Measurements from ENCODE around the gene SLC44A1.
A peak's percentile ranks its signal among the peaks of the same experiment; 100 is the strongest.

The SLC44A1 gene

DNA sequence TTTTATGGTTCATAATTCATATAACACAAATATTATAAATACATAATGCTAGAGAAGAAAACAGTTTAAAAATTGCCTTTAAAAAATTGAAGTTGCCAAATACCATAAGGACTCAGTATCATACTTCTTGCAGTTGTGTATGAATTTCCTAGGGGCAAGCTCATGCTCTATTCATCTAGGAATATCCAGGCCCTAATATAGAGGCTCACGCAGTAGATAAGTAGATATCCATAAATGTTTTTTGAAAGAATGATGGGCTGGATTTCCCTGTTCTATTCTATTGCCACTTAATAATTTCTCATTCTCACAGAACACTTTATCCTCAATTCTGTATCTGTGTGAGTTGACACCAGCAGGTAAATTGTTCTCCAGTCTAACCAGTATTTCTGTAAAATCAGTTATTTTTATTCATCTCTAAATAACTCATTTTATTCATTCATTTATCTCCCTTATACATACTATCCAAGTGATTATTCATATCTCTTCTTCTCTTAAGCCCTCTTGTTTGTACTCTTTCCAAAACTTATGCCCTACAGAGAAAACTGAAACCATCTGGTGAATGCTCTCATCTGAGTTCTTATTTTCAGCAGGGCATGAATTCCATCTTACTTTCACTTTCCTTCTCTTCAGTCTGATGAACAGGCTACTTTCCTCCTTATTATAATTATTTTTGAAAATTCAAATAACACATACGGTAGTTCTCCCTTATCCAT, 97.1 kb downstream of the SLC44A1 start:
- DNase-seq = no peak

GRCh38 chr9:105342147-105342505, 97.7 kb downstream of the SLC44A1 start:
- no peak for DNase-seq

- DNase-seq = no peak
These were observed 99.8 kb downstream of the SLC44A1 start for GRCh38 chr9:105344283-105344682.

- no peak for DNase-seq
These were observed 101.2 kb downstream of the SLC44A1 start for GRCh38 chr9:105345626-105346025.

DNA sequence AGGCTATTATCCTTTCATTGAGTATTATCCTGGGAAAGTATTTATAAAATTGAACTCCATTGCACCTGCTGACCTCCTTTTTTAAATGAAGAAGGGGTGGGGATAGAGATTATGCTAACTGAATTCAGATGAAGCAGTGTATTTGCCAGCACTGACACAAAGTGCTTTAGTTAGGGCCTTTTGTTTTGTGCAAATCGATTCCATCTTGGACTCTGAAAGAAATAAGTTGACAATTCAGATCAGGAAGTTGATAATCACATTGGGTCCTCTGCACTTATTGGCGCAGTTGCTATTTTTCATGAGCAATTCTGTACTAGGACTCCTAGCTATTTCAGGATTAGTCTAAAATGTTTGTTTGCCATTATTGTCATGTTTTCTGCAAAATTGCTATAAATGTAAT, 101.8 kb downstream of the SLC44A1 start:
- DNase-seq = no peak

- DNase-seq = no peak
These were observed 110.0 kb downstream of the SLC44A1 start for GRCh38 chr9:105354448-105354847.

GRCh38 chr9:105355781-105356180, 111.3 kb downstream of the SLC44A1 start:
- no peak for DNase-seq

DNA sequence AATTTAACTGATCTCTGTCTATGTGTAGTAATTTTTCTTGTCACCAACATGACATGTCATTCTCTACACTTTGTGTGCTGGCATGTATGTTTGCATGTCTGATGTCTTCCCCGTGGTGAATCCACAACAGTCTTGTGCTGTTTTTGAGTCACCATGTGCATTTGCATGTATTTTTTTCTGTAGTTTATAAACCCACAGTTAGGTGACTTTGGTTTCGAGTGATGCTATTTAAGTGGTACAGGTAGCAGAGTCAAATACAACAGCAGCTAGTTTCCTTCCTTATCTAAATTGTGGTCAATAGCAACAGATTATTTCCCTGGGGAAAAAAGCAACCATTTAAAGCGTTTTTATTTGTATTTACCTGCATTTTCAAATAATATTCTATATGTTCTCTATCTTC, 113.5 kb downstream of the SLC44A1 start:
- no peak for DNase-seq

DNA sequence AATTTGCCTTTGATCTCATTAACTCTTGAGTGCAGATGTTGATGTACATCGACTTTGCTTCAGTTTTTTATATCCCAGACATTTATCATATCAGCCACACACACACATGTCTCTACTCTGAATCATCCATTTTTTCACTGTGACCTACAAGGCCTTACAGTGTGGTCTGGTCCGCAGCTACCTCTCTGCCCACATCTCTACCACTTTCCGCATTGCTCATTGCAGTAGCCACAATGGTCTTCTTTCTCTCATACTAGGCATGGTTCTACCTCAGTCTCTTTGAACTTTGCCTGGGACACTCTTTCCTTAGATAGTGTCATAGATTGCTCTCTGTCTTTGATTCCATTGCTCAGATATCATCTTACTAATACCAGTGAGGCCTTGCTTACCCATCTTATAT, 115.4 kb downstream of the SLC44A1 start:
- no peak for DNase-seq

- DNase-seq = no peak
These were observed 115.9 kb downstream of the SLC44A1 start for GRCh38 chr9:105360344-105360743.

DNA sequence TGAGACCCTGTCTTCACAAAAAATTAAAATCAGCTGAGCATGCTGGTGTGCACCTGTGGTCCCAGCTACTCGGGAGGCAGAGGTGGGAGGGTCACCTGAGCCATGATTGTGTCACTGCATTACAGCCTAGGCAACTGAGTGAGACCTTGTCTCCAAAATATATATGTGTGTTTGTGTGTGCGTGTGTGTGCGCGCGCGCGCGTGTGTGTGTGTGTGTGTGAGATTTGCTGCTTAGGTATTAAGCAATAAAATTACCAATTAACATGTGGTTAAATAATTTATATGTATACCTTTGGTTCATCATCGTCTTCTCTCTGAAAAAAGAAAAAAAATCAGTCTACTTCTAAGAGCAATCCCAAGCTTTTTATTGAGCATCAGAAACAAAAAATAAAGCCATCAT, 117.4 kb downstream of the SLC44A1 start:
- DNase-seq = no peak

- no peak for DNase-seq
These were observed 118.0 kb downstream of the SLC44A1 start for GRCh38 chr9:105362470-105362869.

DNA sequence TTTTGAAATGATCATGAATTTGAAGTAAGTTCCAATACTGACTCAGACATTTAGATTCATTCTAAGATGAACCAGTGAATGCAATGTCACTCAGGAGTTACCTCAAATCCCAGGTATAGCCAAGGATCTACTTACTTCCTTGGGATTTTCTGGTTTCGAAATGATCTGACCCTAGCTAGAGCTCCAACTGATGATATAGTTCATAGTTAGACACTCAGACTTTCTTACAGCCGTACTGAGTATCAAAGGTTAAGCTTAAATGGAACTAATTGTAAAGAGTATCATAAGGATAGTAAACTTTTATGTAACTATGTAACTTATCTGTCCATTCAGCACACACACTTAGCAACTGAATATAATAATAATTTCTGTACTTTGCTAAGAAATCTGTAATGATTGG, 119.4 kb downstream of the SLC44A1 start:
- DNase-seq = no peak

DNA sequence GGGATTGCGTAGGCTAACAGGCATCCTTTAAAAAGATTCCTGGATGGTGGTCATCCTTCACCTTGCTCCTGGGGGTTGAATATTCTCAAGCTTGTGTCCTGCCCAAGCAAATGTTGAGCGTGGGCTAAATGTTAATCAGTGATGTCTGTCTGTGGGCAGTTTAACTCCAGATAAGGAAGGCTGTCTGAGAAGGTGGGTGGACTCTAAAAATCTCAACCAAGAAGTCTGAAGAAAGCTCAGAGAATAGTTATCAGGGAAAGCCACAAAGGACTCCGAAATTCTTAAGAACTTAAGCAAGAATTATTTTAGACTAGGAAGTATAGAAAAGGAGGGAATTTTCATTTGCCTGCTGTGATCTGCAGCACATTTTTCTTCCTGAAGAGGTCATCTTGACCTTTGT, 125.5 kb downstream of the SLC44A1 start:
- DNase-seq = no peak

- DNase-seq = no peak
These were observed 129.3 kb downstream of the SLC44A1 start for GRCh38 chr9:105373723-105374122.

GRCh38 chr9:105375323-105375722, 130.9 kb downstream of the SLC44A1 start:
- no peak for DNase-seq

DNA sequence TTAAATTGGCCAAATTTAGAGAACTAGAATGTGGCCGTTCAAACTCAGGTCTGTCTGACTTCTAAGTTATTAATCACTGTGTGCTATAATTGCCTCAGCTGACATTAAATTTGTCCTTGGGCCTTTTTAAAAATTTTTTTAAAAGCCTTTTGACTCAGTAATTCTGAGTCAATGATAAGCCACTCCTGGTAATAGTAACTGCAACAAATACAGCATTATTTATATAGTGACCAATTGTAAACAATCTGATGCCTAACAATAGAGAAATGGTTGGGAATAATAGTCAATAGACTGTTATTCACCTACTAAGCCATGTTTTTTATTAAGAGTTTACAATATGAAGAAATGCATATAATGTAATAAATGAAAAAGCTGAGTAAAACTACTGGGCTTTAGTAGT, 132.4 kb downstream of the SLC44A1 start:
- no peak for DNase-seq

- peak; percentile 10 to 23 for DNase-seq
These were observed 141.0 kb downstream of the SLC44A1 start for GRCh38 chr9:105385381-105385985.

- DNase-seq = no peak
These were observed 145.3 kb downstream of the SLC44A1 start for GRCh38 chr9:105389796-105390195.

GRCh38 chr9:105390871-105391270, 146.4 kb downstream of the SLC44A1 start:
- no peak for DNase-seq

DNA sequence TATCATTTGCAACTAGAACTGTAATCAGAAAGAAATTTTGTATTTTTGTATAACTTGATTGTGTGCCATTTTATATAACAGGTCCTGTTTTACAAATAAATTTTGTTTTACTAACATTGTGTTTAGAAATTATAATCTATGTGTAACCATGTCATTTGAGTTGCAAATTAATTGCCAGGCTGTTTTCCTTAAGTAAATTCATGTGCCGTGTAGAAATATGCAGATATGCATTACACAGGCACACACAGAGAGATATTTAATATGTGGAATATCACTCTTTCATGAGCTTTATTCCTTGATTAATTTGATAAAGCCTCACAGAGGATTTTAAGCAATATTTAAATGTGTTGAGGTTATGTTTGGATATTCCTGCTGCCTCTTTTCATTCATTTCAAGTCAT, 146.8 kb downstream of the SLC44A1 start:
- DNase-seq = no peak

DNA sequence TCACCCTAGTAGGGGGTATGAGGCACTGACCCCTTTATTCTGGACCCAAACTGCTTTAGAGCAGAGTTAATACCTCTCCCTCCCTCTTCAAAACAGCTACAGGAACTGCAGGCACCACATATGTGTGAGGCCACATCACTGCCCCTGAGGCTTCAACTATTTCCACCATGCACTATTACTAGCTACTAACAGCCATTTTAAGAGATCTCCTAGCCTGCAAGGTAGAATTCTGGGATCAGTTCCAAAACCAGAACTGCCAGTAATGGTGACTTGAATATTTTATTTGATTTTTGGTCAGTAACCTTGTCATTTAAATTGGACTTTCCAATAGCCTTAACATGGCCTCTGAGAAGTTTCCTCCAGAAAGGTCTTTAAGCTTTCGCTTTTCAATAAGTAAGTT, 148.1 kb downstream of the SLC44A1 start:
- DNase-seq = no peak

- DNase-seq = no peak
These were observed 149.3 kb downstream of the SLC44A1 start for GRCh38 chr9:105393576-105394344.

DNA sequence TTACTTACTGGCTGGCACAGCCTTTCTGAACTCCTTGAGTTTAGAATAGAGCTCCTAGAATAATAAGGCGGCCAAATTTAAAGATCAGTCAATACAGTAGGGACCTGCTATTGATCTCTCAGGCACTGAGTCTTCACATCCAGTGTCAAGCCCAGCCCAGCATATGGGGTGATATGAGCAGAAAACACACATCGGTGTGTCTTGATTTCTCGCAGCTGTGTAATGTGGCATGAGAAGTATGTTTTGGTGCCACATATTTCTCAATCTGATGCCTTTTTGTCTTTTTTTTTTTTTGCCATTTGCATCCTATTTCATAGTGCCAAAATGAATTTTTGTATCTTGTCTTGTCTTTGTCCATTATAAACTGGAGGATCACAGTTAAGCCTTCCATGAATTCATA, 152.0 kb downstream of the SLC44A1 start:
- DNase-seq = no peak

Measured in activated CD4-positive, alpha-beta T cell treated with anti-CD3 and anti-CD28 coated beads for 4 hours (primary cell).